Measurements from ENCODE around the gene PIGQ. TPM values are rescaled to one million over a fixed set of nuclear protein-coding genes. Genes with fewer than 3 reads are reported as not detected.
A peak's percentile ranks its signal among the peaks of the same experiment; 100 is the strongest.

Gene PIGQ
- total and polyA plus RNA-seq, 2 of the 4 experiments (the other 2 are of a cell fraction): 5.9 to 36.8 TPM

DNA sequence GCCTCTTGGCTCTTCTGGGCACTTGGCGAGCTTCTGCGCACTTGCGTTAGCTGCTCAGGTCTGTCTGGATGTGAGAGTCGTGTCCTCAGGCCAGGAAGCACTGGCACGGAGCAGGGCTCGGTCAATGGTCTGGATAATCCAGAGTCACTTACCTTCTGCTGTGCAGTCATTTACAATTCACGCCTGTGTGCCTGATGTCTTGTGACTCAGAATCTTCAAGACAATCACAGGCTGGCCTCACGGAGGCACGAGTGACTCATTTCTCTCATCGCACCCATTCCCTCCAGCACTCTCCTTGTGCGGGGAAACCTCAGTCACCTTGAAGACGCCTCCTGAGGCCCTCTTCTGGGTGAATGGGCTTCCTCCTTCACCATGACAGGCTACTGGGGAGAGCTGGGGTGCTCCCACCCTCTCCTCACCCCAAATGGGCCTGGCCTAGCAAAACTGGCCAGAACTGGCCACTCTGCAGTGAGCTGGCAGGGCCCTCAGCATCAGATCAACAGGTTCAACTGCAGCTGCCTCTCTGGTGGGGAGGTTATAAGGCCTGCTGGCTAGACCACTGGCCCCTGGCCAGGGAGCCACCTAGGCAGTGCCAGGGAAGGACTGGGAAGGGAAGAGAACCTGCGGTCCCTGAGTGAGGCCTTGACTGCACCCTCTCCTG lies 44.1 kb upstream of the PIGQ start:
- ChIA-PET POLR2A (ENCODE audit: unreplicated experiment) (no interaction called here), CTCF (no interaction called here)
- 0 out of 2 replicates have a peak overlapping the region, but pooled peaks have one; percentile 87 for H3K23ac ChIP-seq (ENCODE audit: low read depth, low read length)
- DNase-seq (peak; percentile 92), ATAC-seq (ENCODE audit: low read depth) (peak; percentile 7)
- H3K9ac ChIP-seq (ENCODE audit: low read depth, low read length): peak overlapping the region; percentile 87; the same call in 1 of the 2 replicates
- in situ Hi-C loops (cut with MboI; ENCODE audit: low sequenced_read_pairs) (no loop called here), dilution Hi-C loops (cut with HindIII; ENCODE audit: low sequenced_read_pairs, unreplicated experiment) (no loop called here), intact Hi-C loops (cut with micrococcal nuclease) (loop anchor here (2.0 to 5.0 kb wide), 3 partner anchors 101 to 123 kb away; partner anchors contain the start of genes DECR2, METTL26 and RAB11FIP3)
- peaks cover 8 to 67% of the 10 kb centered on the region in 2 experiments; a peak in 2 of 4 replicates for H3K79me1 ChIP-seq (ENCODE audit: low read depth in 1 of 2, low read length in 2 of 2)
- H3K4me2 ChIP-seq (ENCODE audit: low read depth, low read length): peak overlapping the region; percentile 98
- peaks cover 21% of the 10 kb centered on the region for H3K4me1 ChIP-seq (ENCODE audit: control insufficient read depth, insufficient read depth, low read length)
- peak overlapping the region; percentile 91 for H2AK5ac ChIP-seq (ENCODE audit: low read depth, low read length)
- H3K27ac ChIP-seq (ENCODE audit: insufficient read depth, low read length): peak overlapping the region; percentile 28
- 0 out of 2 replicates have a peak overlapping the region, but pooled peaks have one; percentile 8 for H3K14ac ChIP-seq (replicated peaks; ENCODE audit: low read depth, low read length)
- no peak overlapping the region for H2BK20ac ChIP-seq (ENCODE audit: low read depth, low read length)
- no peak overlapping the region for H2AFZ ChIP-seq (replicated peaks; ENCODE audit: low read length, poor library complexity)
- BruUV-seq (replicated peaks): no TSS peak
- peak overlapping the region; percentile 92 for H2AK9ac ChIP-seq (replicated peaks; ENCODE audit: low read depth, low read length, poor library complexity)
- H4K5ac ChIP-seq (ENCODE audit: low read depth, low read length): no peak overlapping the region
- H4K8ac ChIP-seq (ENCODE audit: low read depth in 2 of 2, low read length in 2 of 2): peak overlapping the region in 1 of 2 experiments; percentile 1; a peak in 1 of 4 replicates
- H2BK5ac ChIP-seq (ENCODE audit: low read depth, low read length, poor library complexity, severe bottlenecking): peak overlapping the region; percentile 40
- H3K9me1 ChIP-seq (ENCODE audit: insufficient read depth, low read length): peaks cover 3% of the 10 kb centered on the region; the same call in 1 of the 2 replicates
- H3K27me3 ChIP-seq (ENCODE audit: control insufficient read depth, insufficient read depth, low read length): no peaks in the 10 kb centered on the region
- H3K36me3 ChIP-seq (ENCODE audit: control insufficient read depth, insufficient read depth, low read length): peaks cover 13% of the 10 kb centered on the region
- H2BK15ac ChIP-seq (ENCODE audit: low read depth, low read length): no peak overlapping the region
- H4K91ac ChIP-seq (ENCODE audit: insufficient read depth, low read depth, low read length): no peak overlapping the region
- peaks cover 60% of the 10 kb centered on the region for H4K20me1 ChIP-seq (ENCODE audit: insufficient read depth, low read length)
- H2BK120ac ChIP-seq (ENCODE audit: low read depth, low read length): no peak overlapping the region
- peak; percentile 91 for TF ChIP-seq BHLHE40 (IDR thresholded peaks at IDR 0.05; ENCODE audit: low read depth, low read length)
- 0 out of 2 replicates have a peak, but pooled peaks have one; percentile 33 for TF ChIP-seq MXI1 (IDR thresholded peaks at IDR 0.05; ENCODE audit: borderline replicate concordance, low read depth, low read length)
- peak; percentile 87 for TF ChIP-seq FOS (IDR thresholded peaks at IDR 0.05; ENCODE audit: low read depth, low read length)
- no peak for TF ChIP-seq SMC3 (IDR thresholded peaks at IDR 0.05; ENCODE audit: low read depth, low read length)
- H3K4me3 ChIP-seq (ENCODE audit: insufficient read depth, low read depth, low read length): no peak overlapping the region
- H3K4ac ChIP-seq (ENCODE audit: low read depth, low read length): peak overlapping the region; percentile 13
- WGBS, 2 experiments (ENCODE audit: extremely low coverage in 2 of 2, insufficient read length in 1 of 2): 20% methylated on average over 7 of the region's 13 CpGs; no CpG with 5 or more reads in 1 of the 2 experiments
- H3K56ac ChIP-seq (ENCODE audit: extremely low read depth, insufficient read depth, low read length): no peak overlapping the region
- H3K18ac ChIP-seq (ENCODE audit: low read depth, low read length): no peak overlapping the region
- H3K9me3 ChIP-seq (ENCODE audit: control insufficient read depth, insufficient read depth, low read length): no peaks in the 10 kb centered on the region

Measured in IMR-90 (cell line).